Naive B cell (primary cell): Measurements from ENCODE around the gene KIF5C. TPM values are rescaled to one million over a fixed set of nuclear protein-coding genes. Genes with fewer than 3 reads are reported as not detected.

Experiments used
- ATAC-seq, 2 donors: fragments of 150-1000 bp; cut with Tn5 transposase; 2 replicates each; pipeline ENCODE4 v1.10.0; 2021; ENCODE audit warnings: low read depth in 2 of 2, mild to moderate bottlenecking in 2 of 2, moderate library complexity in 2 of 2
- DNase-seq: peaks from one replicate; pipeline ENCODE4 v3.0.0; 2022
- H3K27ac Mint-ChIP-seq, 6 donors: one replicate each; pipeline ENCODE4 v1.8.0; 2020 to 2022; ENCODE audit warnings: mild to moderate bottlenecking in 6 of 6, mixed read lengths in 6 of 6, moderate library complexity in 5 of 6, inconsistent platforms in 2 of 6
- H3K27me3 Mint-ChIP-seq, 3 donors: one replicate each; pipeline ENCODE4 v1.8.0; 2021 to 2022; ENCODE audit warnings: mixed read lengths in 3 of 3, mild to moderate bottlenecking in 1 of 3
- H3K36me3 Mint-ChIP-seq, 2 donors: one replicate each; pipeline ENCODE4 v1.8.0; 2020 to 2022; ENCODE audit warnings: mixed read lengths in 2 of 2, inconsistent platforms in 1 of 2, mild to moderate bottlenecking in 1 of 2
- H3K4me1 Mint-ChIP-seq, 3 donors: one replicate each; pipeline ENCODE4 v1.8.0; 2020 to 2022; ENCODE audit warnings: mixed read lengths in 3 of 3, inconsistent platforms in 1 of 3, mild to moderate bottlenecking in 1 of 3, moderate library complexity in 1 of 3
- H3K4me3 Mint-ChIP-seq, 8 donors: one replicate each; pipeline ENCODE4 v1.8.0; 2020 to 2022; ENCODE audit warnings: mild to moderate bottlenecking in 8 of 8, mixed read lengths in 8 of 8, moderate library complexity in 8 of 8, inconsistent platforms in 2 of 8
- H3K9me3 Mint-ChIP-seq, 7 donors: one replicate each; pipeline ENCODE4 v1.8.0; 2020 to 2022; ENCODE audit warnings: mixed read lengths in 7 of 7, mild to moderate bottlenecking in 5 of 7, inconsistent platforms in 2 of 7, moderate library complexity in 1 of 7
- polyA plus RNA-seq, 6 donors: library from polyadenylated mRNA; unstranded; fragments of 300-500 nt; fragmentation: Illumina TruSeq; gene quantifications; one replicate each; pipeline ENCODE4 v1.2.3, GENCODE V29; 2021; ENCODE audit warnings: low read depth in 6 of 6

The KIF5C gene
- polyA plus RNA-seq, 6 donors from 2014 or later = 0.31 to 0.83 (median 0.50) TPM; not detected in 1

GRCh38 chr2:148960483-148960882, 85.5 kb downstream of the KIF5C start:
- H3K9me3 Mint-ChIP-seq = no peaks in the 10 kb centered on the region
- no peak for ATAC-seq
- H3K36me3 Mint-ChIP-seq = peaks cover 5 to 8% of the 10 kb centered on the region in 2 donors
- DNase-seq = no peak
- H3K4me3 Mint-ChIP-seq = no peak overlapping the region
- peaks cover 0 to 4% (median 0%) of the 10 kb centered on the region in 3 donors for H3K4me1 Mint-ChIP-seq
- no peak overlapping the region for H3K27ac Mint-ChIP-seq
- no peaks in the 10 kb centered on the region for H3K27me3 Mint-ChIP-seq

GRCh38 chr2:148963461-148963860, 88.4 kb downstream of the KIF5C start:
- Mint-ChIP-seq H3K27ac (no peak overlapping the region), H3K4me1 (peaks cover 5 to 12% (median 6%) of the 10 kb centered on the region in 3 donors), H3K36me3 (peaks cover 5 to 8% of the 10 kb centered on the region in 2 donors), H3K4me3 (no peak overlapping the region), H3K27me3 (no peaks in the 10 kb centered on the region), H3K9me3 (no peaks in the 10 kb centered on the region)
- ATAC-seq = no peak
- no peak for DNase-seq

- H3K36me3 Mint-ChIP-seq = peaks cover 5 to 8% of the 10 kb centered on the region in 2 donors
- H3K27ac Mint-ChIP-seq = peak overlapping the region in 1 of 6 donors; percentile 8
- DNase-seq (no peak), ATAC-seq (peak in 1 of 2 donors; percentile 52)
- H3K9me3 Mint-ChIP-seq = no peaks in the 10 kb centered on the region
- peaks cover 5 to 12% (median 6%) of the 10 kb centered on the region in 3 donors for H3K4me1 Mint-ChIP-seq
- H3K4me3 Mint-ChIP-seq = no peak overlapping the region
- no peaks in the 10 kb centered on the region for H3K27me3 Mint-ChIP-seq
Observed at GRCh38 chr2:148965623-148966437, 90.8 kb downstream of the KIF5C start.

GRCh38 chr2:148966438-148966758, 91.4 kb downstream of the KIF5C start:
- no peak for DNase-seq
- H3K4me1 Mint-ChIP-seq = peaks cover 5 to 12% (median 6%) of the 10 kb centered on the region in 3 donors
- ATAC-seq = no peak
- H3K36me3 Mint-ChIP-seq = peaks cover 5 to 8% of the 10 kb centered on the region in 2 donors
- no peak overlapping the region for H3K27ac Mint-ChIP-seq
- H3K27me3 Mint-ChIP-seq = no peaks in the 10 kb centered on the region
- H3K4me3 Mint-ChIP-seq = no peak overlapping the region
- H3K9me3 Mint-ChIP-seq = no peaks in the 10 kb centered on the region

- H3K27ac Mint-ChIP-seq = no peak overlapping the region
- no peak for DNase-seq
- H3K27me3 Mint-ChIP-seq = no peaks in the 10 kb centered on the region
- no peak for ATAC-seq
- H3K9me3 Mint-ChIP-seq = no peaks in the 10 kb centered on the region
- peaks cover 5 to 12% (median 6%) of the 10 kb centered on the region in 3 donors for H3K4me1 Mint-ChIP-seq
- no peak overlapping the region for H3K4me3 Mint-ChIP-seq
- H3K36me3 Mint-ChIP-seq = peaks cover under 1 to 2% of the 10 kb centered on the region in 2 donors
Observed at GRCh38 chr2:148967056-148967455, 92.0 kb downstream of the KIF5C start.

- Mint-ChIP-seq H3K4me3 (no peak overlapping the region), H3K27ac (peak overlapping the region in 1 of 6 donors; percentile 39), H3K27me3 (no peaks in the 10 kb centered on the region), H3K36me3 (no peaks in the 10 kb centered on the region), H3K9me3 (no peaks in the 10 kb centered on the region), H3K4me1 (peaks cover 5 to 12% (median 6%) of the 10 kb centered on the region in 3 donors)
- DNase-seq = no peak
- ATAC-seq = no peak
Observed at GRCh38 chr2:148967578-148967977, 92.6 kb downstream of the KIF5C start.

- peak overlapping the region in 1 of 6 donors; percentile 4 for H3K27ac Mint-ChIP-seq
- peaks cover 5 to 12% (median 6%) of the 10 kb centered on the region in 3 donors for H3K4me1 Mint-ChIP-seq
- H3K36me3 Mint-ChIP-seq = no peaks in the 10 kb centered on the region
- H3K27me3 Mint-ChIP-seq = no peaks in the 10 kb centered on the region
- no peak overlapping the region for H3K4me3 Mint-ChIP-seq
- no peak for DNase-seq
- ATAC-seq = no peak
- no peaks in the 10 kb centered on the region for H3K9me3 Mint-ChIP-seq
Observed at GRCh38 chr2:148968301-148968700, 93.3 kb downstream of the KIF5C start.

- H3K27me3 Mint-ChIP-seq = no peaks in the 10 kb centered on the region
- ATAC-seq = no peak
- peaks cover 5 to 12% (median 6%) of the 10 kb centered on the region in 3 donors for H3K4me1 Mint-ChIP-seq
- H3K36me3 Mint-ChIP-seq = no peaks in the 10 kb centered on the region
- H3K9me3 Mint-ChIP-seq = no peaks in the 10 kb centered on the region
- H3K4me3 Mint-ChIP-seq = no peak overlapping the region
- H3K27ac Mint-ChIP-seq = no peak overlapping the region
- no peak for DNase-seq
Observed at GRCh38 chr2:148968776-148969319, 93.8 kb downstream of the KIF5C start.

- H3K9me3 Mint-ChIP-seq = no peaks in the 10 kb centered on the region
- H3K4me3 Mint-ChIP-seq = no peak overlapping the region
- H3K4me1 Mint-ChIP-seq = peaks cover 5 to 12% (median 6%) of the 10 kb centered on the region in 3 donors
- no peak overlapping the region for H3K27ac Mint-ChIP-seq
- no peaks in the 10 kb centered on the region for H3K27me3 Mint-ChIP-seq
- ATAC-seq (no peak), DNase-seq (no peak)
- H3K36me3 Mint-ChIP-seq = no peaks in the 10 kb centered on the region
Observed at GRCh38 chr2:148969659-148970061, 94.6 kb downstream of the KIF5C start.

- Mint-ChIP-seq H3K4me3 (no peak overlapping the region), H3K27me3 (no peaks in the 10 kb centered on the region), H3K36me3 (no peaks in the 10 kb centered on the region), H3K27ac (no peak overlapping the region), H3K9me3 (no peaks in the 10 kb centered on the region), H3K4me1 (peaks cover 5 to 8% (median 6%) of the 10 kb centered on the region in 3 donors)
- DNase-seq (no peak), ATAC-seq (no peak)
Observed at GRCh38 chr2:148970385-148970784, 95.4 kb downstream of the KIF5C start.

GRCh38 chr2:148971547-148971946, 96.5 kb downstream of the KIF5C start:
- no peaks in the 10 kb centered on the region for H3K36me3 Mint-ChIP-seq
- ATAC-seq = no peak
- H3K4me3 Mint-ChIP-seq = no peak overlapping the region
- no peak for DNase-seq
- H3K27me3 Mint-ChIP-seq = no peaks in the 10 kb centered on the region
- no peaks in the 10 kb centered on the region for H3K9me3 Mint-ChIP-seq
- H3K27ac Mint-ChIP-seq = no peak overlapping the region
- H3K4me1 Mint-ChIP-seq = peaks cover 4 to 6% (median 6%) of the 10 kb centered on the region in 3 donors

GRCh38 chr2:148974095-148974494, 99.1 kb downstream of the KIF5C start:
- Mint-ChIP-seq H3K27ac (no peak overlapping the region), H3K27me3 (no peaks in the 10 kb centered on the region), H3K4me1 (peaks cover 4 to 6% (median 6%) of the 10 kb centered on the region in 3 donors), H3K4me3 (no peak overlapping the region), H3K36me3 (no peaks in the 10 kb centered on the region), H3K9me3 (no peaks in the 10 kb centered on the region)
- ATAC-seq (no peak), DNase-seq (no peak)

GRCh38 chr2:148978026-148978685, 103.1 kb downstream of the KIF5C start:
- DNase-seq = no peak
- no peak for ATAC-seq
- Mint-ChIP-seq H3K9me3 (no peaks in the 10 kb centered on the region), H3K4me3 (no peak overlapping the region), H3K4me1 (peaks cover 4 to 6% (median 6%) of the 10 kb centered on the region in 3 donors), H3K36me3 (no peaks in the 10 kb centered on the region), H3K27ac (no peak overlapping the region), H3K27me3 (no peaks in the 10 kb centered on the region)

- ATAC-seq (no peak), DNase-seq (no peak)
- H3K9me3 Mint-ChIP-seq = no peaks in the 10 kb centered on the region
- no peak overlapping the region for H3K4me3 Mint-ChIP-seq
- H3K4me1 Mint-ChIP-seq = peaks cover 4 to 6% (median 6%) of the 10 kb centered on the region in 3 donors
- no peak overlapping the region for H3K27ac Mint-ChIP-seq
- peaks cover 0 to 5% of the 10 kb centered on the region in 2 donors for H3K36me3 Mint-ChIP-seq
- H3K27me3 Mint-ChIP-seq = no peaks in the 10 kb centered on the region
Observed at GRCh38 chr2:148978706-148979105, 103.7 kb downstream of the KIF5C start.
